Left cardiac atrium (tissue), 4 donors: ENCODE data around the gene ZSCAN5A. TPM values are rescaled to one million over a fixed set of nuclear protein-coding genes. Genes with fewer than 3 reads are reported as not detected.
"Not testable (repeated sequence)": the region's sequence is repeated elsewhere in the genome, so short reads cannot be mapped to it uniquely, and the experiment has no call there.

Experiments used
- ATAC-seq, 2 donors: fragments of 200-7000 bp; cut with Tn5 transposase; one replicate each; pipeline ENCODE4 v1.9.1; 2020; ENCODE audit warnings: mild to moderate bottlenecking in 2 of 2, moderate library complexity in 2 of 2
- DNase-seq: peaks from one replicate; pipeline ENCODE4 v3.0.0-alpha.2; 2020
- intact Hi-C, 2 donors: fragments of 100-400 bp; cut with DNase I; formaldehyde crosslinking; loops; one replicate each; pipeline versions ENCODE4 v1.14.1 to v1.15.1; 2022 to 2023
- total RNA-seq, 2 donors: library from RNA; stranded (reverse); fragmentation: NEBNext Ultra II Directional; extraction: Animal tissue kit (Norgen Biotek cat#: 25700); gene quantifications; one replicate each; pipeline ENCODE4 v1.2.1, GENCODE V29; 2021
- donor health status: DM: no; HTN: yes; CAD: no.
- donor health status: DM: no; HTN: yes; CAD: no; lungs with severe emphysema.
- donor health status: DM: yes; HTN: yes; CAD: no.
- donor health status: Dilated cardiomyopathy.

Gene ZSCAN5A
- total RNA-seq, 2 donors from 2014 or later = 16.4 to 18.4 TPM

- DNase-seq, intact Hi-C loops, ATAC-seq: not testable (repeated sequence)
Observed at GRCh38 chr19:56175861-56176307, 138.8 kb downstream of the ZSCAN5A start, which contains the start of gene GALP. TSS of gene GALP (plus strand) at chr19:56176008. CDS start at chr19:56177109, 1,101 bp downstream.

GRCh38 chr19:56174550-56174949, 140.1 kb downstream of the ZSCAN5A start:
- DNase-seq = no peak
- intact Hi-C loops = loop anchor here in 1 of 2 donors (5.0 kb wide), 1 partner anchor 97 kb away; no protein-coding TSS in a partner anchor
- ATAC-seq = no peak

- DNase-seq = no peak
- intact Hi-C loops = loop anchor here in 1 of 2 donors (5.0 kb wide), 1 partner anchor 97 kb away; no protein-coding TSS in a partner anchor
- ATAC-seq = no peak
Observed at GRCh38 chr19:56174086-56174485, 140.6 kb downstream of the ZSCAN5A start.

Other genes starting within 250 kb of the ZSCAN5A start
- gene ZNF787, start 193.5 kb downstream of the ZSCAN5A start, total RNA-seq = 10 to 100 TPM; 27.5 to 37.9 TPM
- gene ZNF444, start 173.6 kb downstream of the ZSCAN5A start, total RNA-seq = 10 to 100 TPM; 18.3 to 20.8 TPM
- not detected for gene GALP, start 138.8 kb downstream of the ZSCAN5A start, total RNA-seq
- not detected for gene ZSCAN5B, start 117.1 kb downstream of the ZSCAN5A start, total RNA-seq
- gene ZSCAN5C, start 112.6 kb downstream of the ZSCAN5A start, total RNA-seq = not detected
- gene EDDM13, start 42.1 kb downstream of the ZSCAN5A start, total RNA-seq = not detected
- gene ZNF582, start 78.7 kb upstream of the ZSCAN5A start, total RNA-seq = 1 to 10 TPM; 4.0 to 4.4 TPM
- 1 to 10 TPM; 5.0 to 6.2 TPM for gene ZNF583, start 89.5 kb upstream of the ZSCAN5A start, total RNA-seq
- 1 to 10 TPM; 4.0 to 4.9 TPM for gene ZNF667, start 162.5 kb upstream of the ZSCAN5A start, total RNA-seq
- 1 to 10 TPM; 4.7 to 5.4 TPM for gene ZNF471, start 193.0 kb upstream of the ZSCAN5A start, total RNA-seq
- gene ZFP28, start 224.1 kb upstream of the ZSCAN5A start, total RNA-seq = 1 to 10 TPM; 4.8 to 5.7 TPM